GM23248 (cell line): ENCODE results near the gene SPSB4.

ENCODE experiments used
- EZH2 ChIP-seq: fragments of 200-600 bp; sonication (generic); IDR thresholded peaks from 2 replicates; pipeline ENCODE4 v1.6.1; 2018; ENCODE audit warnings: antibody characterized with exemption, mild to moderate bottlenecking; ENCODE audit not compliant: insufficient read depth, poor library complexity, severe bottlenecking
- EZH2phosphoT487 ChIP-seq: fragments of 200-600 bp; sonication (generic); IDR thresholded peaks from 2 replicates; pipeline ENCODE4 v1.6.1; 2018; ENCODE audit warnings: antibody characterized with exemption, moderate library complexity, mild to moderate bottlenecking, low read depth; ENCODE audit not compliant: insufficient read depth

DNA sequence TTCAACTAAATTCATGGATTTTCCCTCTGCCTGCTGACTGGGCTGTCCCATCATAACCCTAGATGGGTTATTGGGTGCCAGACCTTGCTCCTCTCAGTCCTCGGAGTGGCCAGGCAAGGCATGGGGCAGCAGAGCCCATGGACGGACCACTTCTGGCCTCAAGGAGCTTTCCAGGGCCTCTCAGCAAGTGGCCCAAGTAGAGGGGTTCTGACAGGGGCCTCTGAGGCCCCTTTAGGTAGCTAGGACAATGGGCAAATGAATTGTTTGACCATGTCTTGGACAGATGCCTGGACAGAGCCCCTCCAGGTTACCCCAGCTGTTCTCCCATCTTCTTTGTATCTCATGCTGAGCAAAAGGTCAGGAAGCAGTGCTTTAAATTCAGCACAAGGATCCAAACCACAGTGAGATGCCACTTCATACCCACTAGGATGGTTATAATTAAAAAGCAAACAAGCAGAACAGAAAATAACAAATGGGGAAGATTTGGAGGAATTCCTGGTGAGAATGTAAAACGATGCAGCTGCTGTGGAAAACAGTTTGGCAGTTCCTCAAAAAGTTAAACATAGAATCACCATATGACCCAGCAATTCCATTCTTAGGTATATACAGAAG is 61.6 kb downstream of the SPSB4 start:
- TF ChIP-seq EZH2phosphoT487, result no peak
- TF ChIP-seq EZH2, result no peak
